Measurements from ENCODE around the gene MRPS9. TPM values are rescaled to one million over a fixed set of nuclear protein-coding genes. Genes with fewer than 3 reads are reported as not detected.

The MRPS9 gene
- total and polyA plus RNA-seq, 9 of the 15 experiments (the other 6 are each of a cell fraction or from before 2014, with no cell fraction given): 46.2 to 143 (median 65.6) TPM

DNA sequence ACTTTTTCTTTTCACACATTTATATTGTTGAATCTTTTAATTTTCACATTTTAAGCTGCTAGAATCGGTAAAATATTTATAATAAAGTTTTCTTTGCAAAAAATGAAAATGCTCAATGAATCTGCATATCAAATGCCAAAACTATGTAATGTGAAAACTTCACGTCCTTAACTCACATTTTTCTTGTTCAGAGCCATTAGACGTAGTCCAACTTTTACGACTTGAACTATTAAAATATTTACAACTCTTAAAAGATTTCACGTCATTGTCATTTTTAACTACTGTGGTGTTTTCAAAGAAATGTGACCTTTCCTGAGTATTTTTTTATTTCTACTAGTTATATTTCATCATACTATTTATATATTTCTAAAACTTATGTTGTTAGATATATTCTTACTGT, 54.9 kb downstream of the MRPS9 start (continued):
- TF ChIP-seq, protein P1, sequence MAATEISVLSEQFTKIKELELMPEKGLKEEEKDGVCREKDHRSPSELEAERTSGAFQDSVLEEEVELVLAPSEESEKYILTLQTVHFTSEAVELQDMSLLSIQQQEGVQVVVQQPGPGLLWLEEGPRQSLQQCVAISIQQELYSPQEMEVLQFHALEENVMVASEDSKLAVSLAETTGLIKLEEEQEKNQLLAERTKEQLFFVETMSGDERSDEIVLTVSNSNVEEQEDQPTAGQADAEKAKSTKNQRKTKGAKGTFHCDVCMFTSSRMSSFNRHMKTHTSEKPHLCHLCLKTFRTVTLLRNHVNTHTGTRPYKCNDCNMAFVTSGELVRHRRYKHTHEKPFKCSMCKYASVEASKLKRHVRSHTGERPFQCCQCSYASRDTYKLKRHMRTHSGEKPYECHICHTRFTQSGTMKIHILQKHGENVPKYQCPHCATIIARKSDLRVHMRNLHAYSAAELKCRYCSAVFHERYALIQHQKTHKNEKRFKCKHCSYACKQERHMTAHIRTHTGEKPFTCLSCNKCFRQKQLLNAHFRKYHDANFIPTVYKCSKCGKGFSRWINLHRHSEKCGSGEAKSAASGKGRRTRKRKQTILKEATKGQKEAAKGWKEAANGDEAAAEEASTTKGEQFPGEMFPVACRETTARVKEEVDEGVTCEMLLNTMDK (IDR thresholded peaks at IDR 0.05; ENCODE audit: borderline replicate concordance, insufficient read depth, low read depth, low read length, poor library complexity, severe bottlenecking): no peak
- TF ChIP-seq, protein P2, sequence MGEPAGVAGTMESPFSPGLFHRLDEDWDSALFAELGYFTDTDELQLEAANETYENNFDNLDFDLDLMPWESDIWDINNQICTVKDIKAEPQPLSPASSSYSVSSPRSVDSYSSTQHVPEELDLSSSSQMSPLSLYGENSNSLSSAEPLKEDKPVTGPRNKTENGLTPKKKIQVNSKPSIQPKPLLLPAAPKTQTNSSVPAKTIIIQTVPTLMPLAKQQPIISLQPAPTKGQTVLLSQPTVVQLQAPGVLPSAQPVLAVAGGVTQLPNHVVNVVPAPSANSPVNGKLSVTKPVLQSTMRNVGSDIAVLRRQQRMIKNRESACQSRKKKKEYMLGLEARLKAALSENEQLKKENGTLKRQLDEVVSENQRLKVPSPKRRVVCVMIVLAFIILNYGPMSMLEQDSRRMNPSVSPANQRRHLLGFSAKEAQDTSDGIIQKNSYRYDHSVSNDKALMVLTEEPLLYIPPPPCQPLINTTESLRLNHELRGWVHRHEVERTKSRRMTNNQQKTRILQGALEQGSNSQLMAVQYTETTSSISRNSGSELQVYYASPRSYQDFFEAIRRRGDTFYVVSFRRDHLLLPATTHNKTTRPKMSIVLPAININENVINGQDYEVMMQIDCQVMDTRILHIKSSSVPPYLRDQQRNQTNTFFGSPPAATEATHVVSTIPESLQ (CRISPR knock-in tag; IDR thresholded peaks at IDR 0.05): no peak
- TF ChIP-seq SLC30A9 (CRISPR knock-in tag; IDR thresholded peaks at IDR 0.05) (peak; percentile 70; the same call in 1 of the 2 replicates), ZNF561 (CRISPR knock-in tag; conservative IDR thresholded peaks at IDR 0.05) (no peak), ARID2 (IDR thresholded peaks at IDR 0.05) (no peak), KDM1A (IDR thresholded peaks at IDR 0.05) (no peak), MCM2 (IDR thresholded peaks at IDR 0.05; ENCODE audit: low read depth) (no peak), ZNF224 (CRISPR knock-in tag; IDR thresholded peaks at IDR 0.05) (no peak), FOXA3 (CRISPR knock-in tag; conservative IDR thresholded peaks at IDR 0.05 in 1 of 2, IDR thresholded peaks at IDR 0.05 in 1 of 2) (no peak), KDM2B (CRISPR knock-in tag; IDR thresholded peaks at IDR 0.05) (no peak), TSC22D4 (tag; IDR thresholded peaks at IDR 0.05) (no peak), ZNF707 (CRISPR knock-in tag; conservative IDR thresholded peaks at IDR 0.05) (peak; percentile 82)
- TF ChIP-seq, protein P3, sequence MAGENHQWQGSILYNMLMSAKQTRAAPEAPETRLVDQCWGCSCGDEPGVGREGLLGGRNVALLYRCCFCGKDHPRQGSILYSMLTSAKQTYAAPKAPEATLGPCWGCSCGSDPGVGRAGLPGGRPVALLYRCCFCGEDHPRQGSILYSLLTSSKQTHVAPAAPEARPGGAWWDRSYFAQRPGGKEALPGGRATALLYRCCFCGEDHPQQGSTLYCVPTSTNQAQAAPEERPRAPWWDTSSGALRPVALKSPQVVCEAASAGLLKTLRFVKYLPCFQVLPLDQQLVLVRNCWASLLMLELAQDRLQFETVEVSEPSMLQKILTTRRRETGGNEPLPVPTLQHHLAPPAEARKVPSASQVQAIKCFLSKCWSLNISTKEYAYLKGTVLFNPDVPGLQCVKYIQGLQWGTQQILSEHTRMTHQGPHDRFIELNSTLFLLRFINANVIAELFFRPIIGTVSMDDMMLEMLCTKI (IDR thresholded peaks at IDR 0.05; ENCODE audit: partially characterized antibody): no peak
- TF ChIP-seq, protein P4, sequence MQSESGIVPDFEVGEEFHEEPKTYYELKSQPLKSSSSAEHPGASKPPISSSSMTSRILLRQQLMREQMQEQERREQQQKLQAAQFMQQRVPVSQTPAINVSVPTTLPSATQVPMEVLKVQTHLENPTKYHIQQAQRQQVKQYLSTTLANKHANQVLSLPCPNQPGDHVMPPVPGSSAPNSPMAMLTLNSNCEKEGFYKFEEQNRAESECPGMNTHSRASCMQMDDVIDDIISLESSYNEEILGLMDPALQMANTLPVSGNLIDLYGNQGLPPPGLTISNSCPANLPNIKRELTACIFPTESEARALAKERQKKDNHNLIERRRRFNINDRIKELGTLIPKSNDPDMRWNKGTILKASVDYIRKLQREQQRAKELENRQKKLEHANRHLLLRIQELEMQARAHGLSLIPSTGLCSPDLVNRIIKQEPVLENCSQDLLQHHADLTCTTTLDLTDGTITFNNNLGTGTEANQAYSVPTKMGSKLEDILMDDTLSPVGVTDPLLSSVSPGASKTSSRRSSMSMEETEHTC (IDR thresholded peaks at IDR 0.05): no peak
- TF ChIP-seq, protein P5, sequence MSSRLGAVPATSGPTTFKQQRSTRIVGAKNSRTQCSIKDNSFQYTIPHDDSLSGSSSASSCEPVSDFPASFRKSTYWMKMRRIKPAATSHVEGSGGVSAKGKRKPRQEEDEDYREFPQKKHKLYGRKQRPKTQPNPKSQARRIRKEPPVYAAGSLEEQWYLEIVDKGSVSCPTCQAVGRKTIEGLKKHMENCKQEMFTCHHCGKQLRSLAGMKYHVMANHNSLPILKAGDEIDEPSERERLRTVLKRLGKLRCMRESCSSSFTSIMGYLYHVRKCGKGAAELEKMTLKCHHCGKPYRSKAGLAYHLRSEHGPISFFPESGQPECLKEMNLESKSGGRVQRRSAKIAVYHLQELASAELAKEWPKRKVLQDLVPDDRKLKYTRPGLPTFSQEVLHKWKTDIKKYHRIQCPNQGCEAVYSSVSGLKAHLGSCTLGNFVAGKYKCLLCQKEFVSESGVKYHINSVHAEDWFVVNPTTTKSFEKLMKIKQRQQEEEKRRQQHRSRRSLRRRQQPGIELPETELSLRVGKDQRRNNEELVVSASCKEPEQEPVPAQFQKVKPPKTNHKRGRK (tag; IDR thresholded peaks at IDR 0.05): no peak
- TF ChIP-seq, protein P6, sequence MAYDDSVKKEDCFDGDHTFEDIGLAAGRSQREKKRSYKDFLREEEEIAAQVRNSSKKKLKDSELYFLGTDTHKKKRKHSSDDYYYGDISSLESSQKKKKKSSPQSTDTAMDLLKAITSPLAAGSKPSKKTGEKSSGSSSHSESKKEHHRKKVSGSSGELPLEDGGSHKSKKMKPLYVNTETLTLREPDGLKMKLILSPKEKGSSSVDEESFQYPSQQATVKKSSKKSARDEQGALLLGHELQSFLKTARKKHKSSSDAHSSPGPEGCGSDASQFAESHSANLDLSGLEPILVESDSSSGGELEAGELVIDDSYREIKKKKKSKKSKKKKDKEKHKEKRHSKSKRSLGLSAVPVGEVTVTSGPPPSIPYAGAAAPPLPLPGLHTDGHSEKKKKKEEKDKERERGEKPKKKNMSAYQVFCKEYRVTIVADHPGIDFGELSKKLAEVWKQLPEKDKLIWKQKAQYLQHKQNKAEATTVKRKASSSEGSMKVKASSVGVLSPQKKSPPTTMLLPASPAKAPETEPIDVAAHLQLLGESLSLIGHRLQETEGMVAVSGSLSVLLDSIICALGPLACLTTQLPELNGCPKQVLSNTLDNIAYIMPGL (CRISPR knock-in tag; IDR thresholded peaks at IDR 0.05): no peak

Data from K562 (cell line).